Measurements from ENCODE around the gene SERPINE3. TPM values are rescaled to one million over a fixed set of nuclear protein-coding genes. Genes with fewer than 3 reads are reported as not detected.

SERPINE3 gene
- total RNA-seq, 1 experiment from 2014 or later, result not detected

GRCh38 chr13:51327961-51328360 is 11.5 kb upstream of the SERPINE3 start:
- no peaks in the 10 kb centered on the region for H3K9me3 ChIP-seq (ENCODE audit: low read depth, low read length, poor library complexity, severe bottlenecking)
- POLR2A ChIA-PET (ENCODE audit: low non-redundant PET), result no interaction called here

GRCh38 chr13:51328488-51328887 is 11.0 kb upstream of the SERPINE3 start:
- no peak overlapping the region for H3K27ac ChIP-seq (ENCODE audit: low read depth, low read length, poor library complexity, severe bottlenecking)
- BruUV-seq (replicated peaks), result no TSS peak
- no peak for DNase-seq (ENCODE audit: low spot score)
- POLR2A ChIA-PET (ENCODE audit: low non-redundant PET), result no interaction called here
- no peaks in the 10 kb centered on the region for H3K36me3 ChIP-seq (ENCODE audit: insufficient read depth, low read length, poor library complexity, severe bottlenecking)
- H3K9me3 ChIP-seq (ENCODE audit: low read depth, low read length, poor library complexity, severe bottlenecking), result no peaks in the 10 kb centered on the region
- H3K4me1 ChIP-seq (ENCODE audit: insufficient read depth, low read length, poor library complexity, severe bottlenecking), result no peaks in the 10 kb centered on the region
- no peak overlapping the region for H3K4me3 ChIP-seq (ENCODE audit: low read depth, low read length, poor library complexity, severe bottlenecking)
- CTCF ChIA-PET, result no interaction called here
- intact Hi-C loops (cut with micrococcal nuclease; ENCODE audit: unreplicated experiment), result no loop called here
- no peaks in the 10 kb centered on the region for H3K27me3 ChIP-seq (replicated peaks; ENCODE audit: insufficient read depth, low read depth, low read length, poor library complexity)
- no peak for TF ChIP-seq CTCF (conservative IDR thresholded peaks at IDR 0.05; ENCODE audit: low read depth, low read length)
- no peak for TF ChIP-seq EZH2 (IDR thresholded peaks at IDR 0.05; ENCODE audit: borderline replicate concordance, low read depth, low read length, poor library complexity, severe bottlenecking)

More at GRCh38 chr13:51327961-51328360, 11.5 kb upstream of the SERPINE3 start:
- CTCF ChIA-PET, result no interaction called here
- no peak overlapping the region for H3K4me3 ChIP-seq (ENCODE audit: low read depth, low read length, poor library complexity, severe bottlenecking)
- no peak for DNase-seq (ENCODE audit: low spot score)
- intact Hi-C loops (cut with micrococcal nuclease; ENCODE audit: unreplicated experiment), result no loop called here
- H3K27ac ChIP-seq (ENCODE audit: low read depth, low read length, poor library complexity, severe bottlenecking), result no peak overlapping the region
- no peak for TF ChIP-seq EZH2 (IDR thresholded peaks at IDR 0.05; ENCODE audit: borderline replicate concordance, low read depth, low read length, poor library complexity, severe bottlenecking)
- TF ChIP-seq CTCF (conservative IDR thresholded peaks at IDR 0.05; ENCODE audit: low read depth, low read length), result no peak
- no peaks in the 10 kb centered on the region for H3K27me3 ChIP-seq (replicated peaks; ENCODE audit: insufficient read depth, low read depth, low read length, poor library complexity)
- no peaks in the 10 kb centered on the region for H3K4me1 ChIP-seq (ENCODE audit: insufficient read depth, low read length, poor library complexity, severe bottlenecking)
- no peaks in the 10 kb centered on the region for H3K36me3 ChIP-seq (ENCODE audit: insufficient read depth, low read length, poor library complexity, severe bottlenecking)
- BruUV-seq (replicated peaks), result no TSS peak

- intact Hi-C loops (cut with micrococcal nuclease; ENCODE audit: unreplicated experiment), result no loop called here
- Histone ChIP-seq H3K4me3 (ENCODE audit: low read depth, low read length, poor library complexity, severe bottlenecking) (no peak overlapping the region), H3K9me3 (ENCODE audit: low read depth, low read length, poor library complexity, severe bottlenecking) (no peaks in the 10 kb centered on the region), H3K36me3 (ENCODE audit: insufficient read depth, low read length, poor library complexity, severe bottlenecking) (no peaks in the 10 kb centered on the region), H3K27ac (ENCODE audit: low read depth, low read length, poor library complexity, severe bottlenecking) (no peak overlapping the region), H3K4me1 (ENCODE audit: insufficient read depth, low read length, poor library complexity, severe bottlenecking) (no peaks in the 10 kb centered on the region), H3K27me3 (replicated peaks; ENCODE audit: insufficient read depth, low read depth, low read length, poor library complexity) (no peaks in the 10 kb centered on the region)
- no peak for DNase-seq (ENCODE audit: low spot score)
- POLR2A ChIA-PET (ENCODE audit: low non-redundant PET), result no interaction called here
- CTCF ChIA-PET, result no interaction called here
- TF ChIP-seq CTCF (conservative IDR thresholded peaks at IDR 0.05; ENCODE audit: low read depth, low read length) (no peak), EZH2 (IDR thresholded peaks at IDR 0.05; ENCODE audit: borderline replicate concordance, low read depth, low read length, poor library complexity, severe bottlenecking) (no peak)
- no TSS peak for BruUV-seq (replicated peaks)
These were observed 9.9 kb upstream of the SERPINE3 start for GRCh38 chr13:51329606-51330005.
